WERI-Rb-1 (cell line): Measurements from ENCODE around the gene KRTAP2-1.
"Not testable (repeated sequence)": the region's sequence is repeated elsewhere in the genome, so short reads cannot be mapped to it uniquely, and the experiment has no call there.

Experiments
- DNase-seq: peaks from one replicate; pipeline ENCODE4 v3.0.0-alpha.2; 2020
- H3K27ac ChIP-seq: fragments of 250-450 bp; sonication (Bioruptor Pico); 2 replicates; pipeline ENCODE4 v1.5.1; 2020; ENCODE audit warnings: mild to moderate bottlenecking, moderate library complexity
- H3K27me3 ChIP-seq: fragments of 250-450 bp; sonication (Bioruptor Pico); 2 replicates; pipeline ENCODE4 v1.5.1; 2021; ENCODE audit warnings: mild to moderate bottlenecking, low read depth, moderate library complexity; ENCODE audit not compliant: insufficient read depth, severe bottlenecking
- H3K36me3 ChIP-seq: fragments of 250-450 bp; sonication (Bioruptor Pico); 2 replicates; pipeline ENCODE4 v1.5.1; 2020; ENCODE audit warnings: mild to moderate bottlenecking, moderate library complexity
- H3K4me3 ChIP-seq: 2 replicates; pipeline ENCODE4 v1.5.1; 2011; ENCODE audit warnings: low read depth, mild to moderate bottlenecking, control low read depth, low read length
- H3K9me3 ChIP-seq: fragments of 250-450 bp; sonication (Bioruptor Pico); 2 replicates; pipeline ENCODE4 v1.5.1; 2021; ENCODE audit warnings: mild to moderate bottlenecking, moderate library complexity; ENCODE audit not compliant: severe bottlenecking
- TF ChIP-seq, protein P1 (sequence below): IDR thresholded peaks from 2 replicates; pipeline ENCODE4 v1.5.1; 2011; ENCODE audit warnings: low read depth, mild to moderate bottlenecking, control low read depth, inconsistent platforms, low read length

KRTAP2-1 gene

GRCh38 chr17:41064301-41064700 is 17.2 kb upstream of the KRTAP2-1 start:
- Histone ChIP-seq H3K9me3 (no peaks in the 10 kb centered on the region), H3K36me3 (no peaks in the 10 kb centered on the region), H3K4me3 (no peak overlapping the region), H3K27ac (no peak overlapping the region), H3K27me3 (no peaks in the 10 kb centered on the region)
- TF ChIP-seq, protein P1, sequence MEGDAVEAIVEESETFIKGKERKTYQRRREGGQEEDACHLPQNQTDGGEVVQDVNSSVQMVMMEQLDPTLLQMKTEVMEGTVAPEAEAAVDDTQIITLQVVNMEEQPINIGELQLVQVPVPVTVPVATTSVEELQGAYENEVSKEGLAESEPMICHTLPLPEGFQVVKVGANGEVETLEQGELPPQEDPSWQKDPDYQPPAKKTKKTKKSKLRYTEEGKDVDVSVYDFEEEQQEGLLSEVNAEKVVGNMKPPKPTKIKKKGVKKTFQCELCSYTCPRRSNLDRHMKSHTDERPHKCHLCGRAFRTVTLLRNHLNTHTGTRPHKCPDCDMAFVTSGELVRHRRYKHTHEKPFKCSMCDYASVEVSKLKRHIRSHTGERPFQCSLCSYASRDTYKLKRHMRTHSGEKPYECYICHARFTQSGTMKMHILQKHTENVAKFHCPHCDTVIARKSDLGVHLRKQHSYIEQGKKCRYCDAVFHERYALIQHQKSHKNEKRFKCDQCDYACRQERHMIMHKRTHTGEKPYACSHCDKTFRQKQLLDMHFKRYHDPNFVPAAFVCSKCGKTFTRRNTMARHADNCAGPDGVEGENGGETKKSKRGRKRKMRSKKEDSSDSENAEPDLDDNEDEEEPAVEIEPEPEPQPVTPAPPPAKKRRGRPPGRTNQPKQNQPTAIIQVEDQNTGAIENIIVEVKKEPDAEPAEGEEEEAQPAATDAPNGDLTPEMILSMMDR, result no peak
- no peak for DNase-seq

DNA sequence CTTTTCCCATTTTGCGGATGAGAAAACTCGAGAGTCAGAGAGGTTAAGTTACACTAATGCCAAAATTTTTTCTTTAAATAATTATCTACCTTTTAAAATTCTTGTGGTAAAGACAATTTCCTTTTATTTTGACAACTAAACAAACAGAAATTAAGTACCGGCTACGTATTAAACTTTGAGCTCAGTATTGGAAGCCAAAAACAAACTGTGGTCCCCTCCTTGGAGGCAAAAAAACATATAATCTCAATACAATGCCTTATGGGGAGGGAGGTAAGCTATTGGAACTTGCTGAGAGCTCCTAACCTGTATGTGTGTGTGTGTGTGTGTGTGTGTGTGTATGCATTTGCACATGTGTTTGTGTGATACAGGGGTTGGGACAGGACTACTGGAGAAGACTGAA is 16.3 kb upstream of the KRTAP2-1 start:
- H3K36me3 ChIP-seq, result no peaks in the 10 kb centered on the region
- DNase-seq, result no peak
- H3K27ac ChIP-seq, result no peak overlapping the region
- no peak overlapping the region for H3K4me3 ChIP-seq
- no peaks in the 10 kb centered on the region for H3K9me3 ChIP-seq
- TF ChIP-seq, protein P1, result no peak
- H3K27me3 ChIP-seq, result no peaks in the 10 kb centered on the region

DNA sequence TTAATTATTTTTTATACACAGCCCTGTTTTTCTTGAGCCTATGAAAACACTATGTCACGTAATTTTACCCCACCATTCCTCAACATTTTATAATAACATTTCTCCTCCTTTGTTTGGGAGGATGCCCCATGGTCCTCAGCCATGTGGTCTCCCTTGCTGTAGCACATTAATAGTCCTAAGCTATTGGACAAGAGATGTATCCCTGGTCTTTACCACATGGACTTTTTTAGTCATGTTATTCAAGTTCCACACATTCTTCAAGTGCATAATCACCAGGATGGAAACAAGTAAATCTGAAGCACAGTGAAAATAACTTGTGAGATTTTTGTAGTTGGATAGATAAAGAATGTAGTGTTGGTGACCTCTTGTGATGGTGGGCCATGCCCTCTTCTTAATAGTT is 14.8 kb upstream of the KRTAP2-1 start:
- Histone ChIP-seq H3K4me3 (no peak overlapping the region), H3K36me3 (no peaks in the 10 kb centered on the region), H3K27ac (no peak overlapping the region), H3K27me3 (no peaks in the 10 kb centered on the region), H3K9me3 (peaks cover 5% of the 10 kb centered on the region)
- TF ChIP-seq, protein P1, result no peak
- DNase-seq, result no peak

- H3K27ac ChIP-seq, result no peak within 1 kb of the TSS
- no peak within 1 kb of the TSS for H3K4me3 ChIP-seq
- no peaks in the 10 kb centered on the region for H3K27me3 ChIP-seq
- DNase-seq, result no peak
- TF ChIP-seq, protein P1, result no peak
- H3K9me3 ChIP-seq, result peaks cover 5% of the 10 kb centered on the region
- H3K36me3 ChIP-seq, result no peaks in the 10 kb centered on the region
These were observed 13.0 kb upstream of the KRTAP2-1 start, which contains the start of gene KRTAP2-3 for GRCh38 chr17:41060052-41060604. TSS of gene KRTAP2-3 (minus strand) at chr17:41060114. CDS start at chr17:41060050, 64 bp downstream.

DNA sequence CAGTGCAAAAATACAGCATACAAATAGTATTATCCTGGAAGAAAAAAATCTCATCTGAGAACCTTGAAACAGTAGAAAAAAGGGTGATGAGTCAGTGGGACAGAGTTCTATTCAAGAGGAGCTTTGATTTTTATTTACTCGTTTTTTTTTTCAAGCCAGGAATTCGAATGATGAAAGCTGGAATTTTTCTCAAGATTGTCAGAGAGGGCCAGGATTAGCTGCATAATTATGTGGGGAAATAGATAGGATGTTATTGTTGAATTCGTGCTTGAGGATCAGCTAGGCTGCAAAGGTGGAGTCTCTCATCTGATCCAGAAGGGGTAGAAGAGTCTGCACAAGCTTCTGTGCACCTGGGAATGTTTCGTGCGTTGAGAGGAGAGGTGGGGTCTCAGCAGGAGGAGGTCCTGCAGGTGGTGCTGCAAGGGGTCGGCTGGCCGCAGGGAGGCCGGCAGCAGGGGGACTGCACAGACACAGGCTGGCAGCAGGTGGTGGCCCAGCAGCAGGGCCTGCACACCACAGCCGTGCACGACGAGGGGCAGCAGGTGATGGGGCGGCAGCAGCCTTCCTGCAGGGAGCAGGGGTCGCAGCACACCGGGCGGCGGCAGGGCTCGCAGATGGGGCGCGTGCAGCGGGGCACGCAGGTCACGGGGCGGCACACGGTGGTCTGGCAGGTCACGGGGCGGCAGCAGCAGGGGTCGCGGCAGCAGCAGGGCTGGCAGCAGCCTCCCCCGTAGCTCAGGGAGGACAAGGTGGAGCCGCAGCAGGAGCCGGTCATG is 12.3 kb upstream of the KRTAP2-1 start:
- H3K27ac ChIP-seq, result not testable (repeated sequence)

DNA sequence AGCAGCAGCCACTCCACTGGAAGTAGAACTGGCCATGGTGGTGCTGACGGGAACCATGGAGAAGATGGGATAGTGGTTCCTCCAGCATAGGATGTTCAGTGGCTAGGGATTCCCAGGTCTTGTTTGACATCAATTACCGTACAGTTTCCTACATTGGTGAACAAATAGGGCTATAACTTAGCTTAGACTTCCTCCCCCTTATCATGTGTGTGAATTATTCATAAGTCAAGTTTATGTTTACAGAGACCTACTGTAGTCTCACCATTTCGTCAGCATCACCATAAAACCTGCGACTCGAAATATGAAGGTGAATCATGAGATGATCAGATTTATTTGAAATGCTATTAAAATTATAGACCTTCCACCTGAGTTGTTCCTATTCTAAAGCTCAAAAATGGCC is 11.6 kb upstream of the KRTAP2-1 start:
- Histone ChIP-seq H3K9me3 (peaks cover 5% of the 10 kb centered on the region), H3K36me3 (no peaks in the 10 kb centered on the region), H3K4me3 (no peak overlapping the region), H3K27ac (no peak overlapping the region), H3K27me3 (no peaks in the 10 kb centered on the region)
- TF ChIP-seq, protein P1, result no peak
- no peak for DNase-seq

More for the DNA sequence above, 12.3 kb upstream of the KRTAP2-1 start:
- not testable (repeated sequence) for DNase-seq, H3K9me3 ChIP-seq, H3K27me3 ChIP-seq, H3K36me3 ChIP-seq, H3K4me3 ChIP-seq
